ENCODE data around the gene PRKACB.

DNA sequence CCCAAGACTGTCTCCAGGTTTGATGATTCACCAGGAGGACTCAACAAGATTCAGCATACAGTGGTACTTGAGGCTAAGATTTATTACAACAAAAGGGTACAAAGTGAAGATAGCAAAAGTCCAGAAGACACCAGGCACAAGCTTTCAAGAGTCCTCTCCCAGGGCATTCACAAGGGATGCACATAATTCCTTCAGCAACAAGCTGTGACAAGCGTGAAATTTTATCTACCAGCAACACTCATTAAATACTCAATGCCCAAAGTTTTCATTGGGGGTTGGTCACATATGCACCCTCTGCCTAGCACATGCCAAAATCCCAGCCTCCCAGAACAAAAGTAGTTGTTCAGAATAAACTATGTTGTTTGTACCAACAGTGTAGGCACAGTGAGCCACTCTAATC lies 62.3 kb downstream of the PRKACB start:
- TF ChIP-seq, protein P1, sequence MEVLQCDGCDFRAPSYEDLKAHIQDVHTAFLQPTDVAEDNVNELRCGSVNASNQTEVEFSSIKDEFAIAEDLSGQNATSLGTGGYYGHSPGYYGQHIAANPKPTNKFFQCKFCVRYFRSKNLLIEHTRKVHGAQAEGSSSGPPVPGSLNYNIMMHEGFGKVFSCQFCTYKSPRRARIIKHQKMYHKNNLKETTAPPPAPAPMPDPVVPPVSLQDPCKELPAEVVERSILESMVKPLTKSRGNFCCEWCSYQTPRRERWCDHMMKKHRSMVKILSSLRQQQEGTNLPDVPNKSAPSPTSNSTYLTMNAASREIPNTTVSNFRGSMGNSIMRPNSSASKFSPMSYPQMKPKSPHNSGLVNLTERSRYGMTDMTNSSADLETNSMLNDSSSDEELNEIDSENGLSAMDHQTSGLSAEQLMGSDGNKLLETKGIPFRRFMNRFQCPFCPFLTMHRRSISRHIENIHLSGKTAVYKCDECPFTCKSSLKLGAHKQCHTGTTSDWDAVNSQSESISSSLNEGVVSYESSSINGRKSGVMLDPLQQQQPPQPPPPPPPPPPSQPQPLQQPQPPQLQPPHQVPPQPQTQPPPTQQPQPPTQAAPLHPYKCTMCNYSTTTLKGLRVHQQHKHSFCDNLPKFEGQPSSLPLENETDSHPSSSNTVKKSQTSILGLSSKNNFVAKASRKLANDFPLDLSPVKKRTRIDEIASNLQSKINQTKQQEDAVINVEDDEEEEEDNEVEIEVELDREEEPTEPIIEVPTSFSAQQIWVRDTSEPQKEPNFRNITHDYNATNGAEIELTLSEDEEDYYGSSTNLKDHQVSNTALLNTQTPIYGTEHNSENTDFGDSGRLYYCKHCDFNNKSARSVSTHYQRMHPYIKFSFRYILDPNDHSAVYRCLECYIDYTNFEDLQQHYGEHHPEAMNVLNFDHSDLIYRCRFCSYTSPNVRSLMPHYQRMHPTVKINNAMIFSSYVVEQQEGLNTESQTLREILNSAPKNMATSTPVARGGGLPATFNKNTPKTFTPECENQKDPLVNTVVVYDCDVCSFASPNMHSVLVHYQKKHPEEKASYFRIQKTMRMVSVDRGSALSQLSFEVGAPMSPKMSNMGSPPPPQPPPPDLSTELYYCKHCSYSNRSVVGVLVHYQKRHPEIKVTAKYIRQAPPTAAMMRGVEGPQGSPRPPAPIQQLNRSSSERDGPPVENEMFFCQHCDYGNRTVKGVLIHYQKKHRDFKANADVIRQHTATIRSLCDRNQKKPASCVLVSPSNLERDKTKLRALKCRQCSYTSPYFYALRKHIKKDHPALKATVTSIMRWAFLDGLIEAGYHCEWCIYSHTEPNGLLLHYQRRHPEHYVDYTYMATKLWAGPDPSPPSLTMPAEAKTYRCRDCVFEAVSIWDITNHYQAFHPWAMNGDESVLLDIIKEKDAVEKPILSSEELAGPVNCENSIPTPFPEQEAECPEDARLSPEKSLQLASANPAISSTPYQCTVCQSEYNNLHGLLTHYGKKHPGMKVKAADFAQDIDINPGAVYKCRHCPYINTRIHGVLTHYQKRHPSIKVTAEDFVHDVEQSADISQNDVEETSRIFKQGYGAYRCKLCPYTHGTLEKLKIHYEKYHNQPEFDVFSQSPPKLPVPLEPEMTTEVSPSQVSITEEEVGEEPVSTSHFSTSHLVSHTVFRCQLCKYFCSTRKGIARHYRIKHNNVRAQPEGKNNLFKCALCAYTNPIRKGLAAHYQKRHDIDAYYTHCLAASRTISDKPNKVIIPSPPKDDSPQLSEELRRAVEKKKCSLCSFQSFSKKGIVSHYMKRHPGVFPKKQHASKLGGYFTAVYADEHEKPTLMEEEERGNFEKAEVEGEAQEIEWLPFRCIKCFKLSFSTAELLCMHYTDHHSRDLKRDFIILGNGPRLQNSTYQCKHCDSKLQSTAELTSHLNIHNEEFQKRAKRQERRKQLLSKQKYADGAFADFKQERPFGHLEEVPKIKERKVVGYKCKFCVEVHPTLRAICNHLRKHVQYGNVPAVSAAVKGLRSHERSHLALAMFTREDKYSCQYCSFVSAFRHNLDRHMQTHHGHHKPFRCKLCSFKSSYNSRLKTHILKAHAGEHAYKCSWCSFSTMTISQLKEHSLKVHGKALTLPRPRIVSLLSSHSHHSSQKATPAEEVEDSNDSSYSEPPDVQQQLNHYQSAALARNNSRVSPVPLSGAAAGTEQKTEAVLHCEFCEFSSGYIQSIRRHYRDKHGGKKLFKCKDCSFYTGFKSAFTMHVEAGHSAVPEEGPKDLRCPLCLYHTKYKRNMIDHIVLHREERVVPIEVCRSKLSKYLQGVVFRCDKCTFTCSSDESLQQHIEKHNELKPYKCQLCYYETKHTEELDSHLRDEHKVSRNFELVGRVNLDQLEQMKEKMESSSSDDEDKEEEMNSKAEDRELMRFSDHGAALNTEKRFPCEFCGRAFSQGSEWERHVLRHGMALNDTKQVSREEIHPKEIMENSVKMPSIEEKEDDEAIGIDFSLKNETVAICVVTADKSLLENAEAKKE (CRISPR knock-in tag; IDR thresholded peaks at IDR 0.05): no peak
- TF ChIP-seq JUNB (IDR thresholded peaks at IDR 0.05; ENCODE audit: unreplicated experiment) (no peak), POLR2AphosphoS5 (IDR thresholded peaks at IDR 0.05; ENCODE audit: low read depth) (no peak), EZH2 (IDR thresholded peaks at IDR 0.05; ENCODE audit: low read depth, unreplicated experiment) (no peak), EZH2phosphoT487 (IDR thresholded peaks at IDR 0.05; ENCODE audit: unreplicated experiment) (no peak), CREB1 (CRISPR knock-in tag; IDR thresholded peaks at IDR 0.05; ENCODE audit: low read depth) (no peak)
- TF ChIP-seq, protein P2, sequence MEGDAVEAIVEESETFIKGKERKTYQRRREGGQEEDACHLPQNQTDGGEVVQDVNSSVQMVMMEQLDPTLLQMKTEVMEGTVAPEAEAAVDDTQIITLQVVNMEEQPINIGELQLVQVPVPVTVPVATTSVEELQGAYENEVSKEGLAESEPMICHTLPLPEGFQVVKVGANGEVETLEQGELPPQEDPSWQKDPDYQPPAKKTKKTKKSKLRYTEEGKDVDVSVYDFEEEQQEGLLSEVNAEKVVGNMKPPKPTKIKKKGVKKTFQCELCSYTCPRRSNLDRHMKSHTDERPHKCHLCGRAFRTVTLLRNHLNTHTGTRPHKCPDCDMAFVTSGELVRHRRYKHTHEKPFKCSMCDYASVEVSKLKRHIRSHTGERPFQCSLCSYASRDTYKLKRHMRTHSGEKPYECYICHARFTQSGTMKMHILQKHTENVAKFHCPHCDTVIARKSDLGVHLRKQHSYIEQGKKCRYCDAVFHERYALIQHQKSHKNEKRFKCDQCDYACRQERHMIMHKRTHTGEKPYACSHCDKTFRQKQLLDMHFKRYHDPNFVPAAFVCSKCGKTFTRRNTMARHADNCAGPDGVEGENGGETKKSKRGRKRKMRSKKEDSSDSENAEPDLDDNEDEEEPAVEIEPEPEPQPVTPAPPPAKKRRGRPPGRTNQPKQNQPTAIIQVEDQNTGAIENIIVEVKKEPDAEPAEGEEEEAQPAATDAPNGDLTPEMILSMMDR (conservative IDR thresholded peaks at IDR 0.05; ENCODE audit: low read depth in 2 of 2): no peak
- TF ChIP-seq, protein P3, sequence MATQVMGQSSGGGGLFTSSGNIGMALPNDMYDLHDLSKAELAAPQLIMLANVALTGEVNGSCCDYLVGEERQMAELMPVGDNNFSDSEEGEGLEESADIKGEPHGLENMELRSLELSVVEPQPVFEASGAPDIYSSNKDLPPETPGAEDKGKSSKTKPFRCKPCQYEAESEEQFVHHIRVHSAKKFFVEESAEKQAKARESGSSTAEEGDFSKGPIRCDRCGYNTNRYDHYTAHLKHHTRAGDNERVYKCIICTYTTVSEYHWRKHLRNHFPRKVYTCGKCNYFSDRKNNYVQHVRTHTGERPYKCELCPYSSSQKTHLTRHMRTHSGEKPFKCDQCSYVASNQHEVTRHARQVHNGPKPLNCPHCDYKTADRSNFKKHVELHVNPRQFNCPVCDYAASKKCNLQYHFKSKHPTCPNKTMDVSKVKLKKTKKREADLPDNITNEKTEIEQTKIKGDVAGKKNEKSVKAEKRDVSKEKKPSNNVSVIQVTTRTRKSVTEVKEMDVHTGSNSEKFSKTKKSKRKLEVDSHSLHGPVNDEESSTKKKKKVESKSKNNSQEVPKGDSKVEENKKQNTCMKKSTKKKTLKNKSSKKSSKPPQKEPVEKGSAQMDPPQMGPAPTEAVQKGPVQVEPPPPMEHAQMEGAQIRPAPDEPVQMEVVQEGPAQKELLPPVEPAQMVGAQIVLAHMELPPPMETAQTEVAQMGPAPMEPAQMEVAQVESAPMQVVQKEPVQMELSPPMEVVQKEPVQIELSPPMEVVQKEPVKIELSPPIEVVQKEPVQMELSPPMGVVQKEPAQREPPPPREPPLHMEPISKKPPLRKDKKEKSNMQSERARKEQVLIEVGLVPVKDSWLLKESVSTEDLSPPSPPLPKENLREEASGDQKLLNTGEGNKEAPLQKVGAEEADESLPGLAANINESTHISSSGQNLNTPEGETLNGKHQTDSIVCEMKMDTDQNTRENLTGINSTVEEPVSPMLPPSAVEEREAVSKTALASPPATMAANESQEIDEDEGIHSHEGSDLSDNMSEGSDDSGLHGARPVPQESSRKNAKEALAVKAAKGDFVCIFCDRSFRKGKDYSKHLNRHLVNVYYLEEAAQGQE (IDR thresholded peaks at IDR 0.05; ENCODE audit: unreplicated experiment): no peak
- TF ChIP-seq, protein P4, sequence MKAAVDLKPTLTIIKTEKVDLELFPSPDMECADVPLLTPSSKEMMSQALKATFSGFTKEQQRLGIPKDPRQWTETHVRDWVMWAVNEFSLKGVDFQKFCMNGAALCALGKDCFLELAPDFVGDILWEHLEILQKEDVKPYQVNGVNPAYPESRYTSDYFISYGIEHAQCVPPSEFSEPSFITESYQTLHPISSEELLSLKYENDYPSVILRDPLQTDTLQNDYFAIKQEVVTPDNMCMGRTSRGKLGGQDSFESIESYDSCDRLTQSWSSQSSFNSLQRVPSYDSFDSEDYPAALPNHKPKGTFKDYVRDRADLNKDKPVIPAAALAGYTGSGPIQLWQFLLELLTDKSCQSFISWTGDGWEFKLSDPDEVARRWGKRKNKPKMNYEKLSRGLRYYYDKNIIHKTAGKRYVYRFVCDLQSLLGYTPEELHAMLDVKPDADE (IDR thresholded peaks at IDR 0.05): no peak

All from GM23338 (cell line).